Caco-2 (cell line): ENCODE results near the gene RAB35. TPM values are rescaled to one million over a fixed set of nuclear protein-coding genes. Genes with fewer than 3 reads are reported as not detected.

ENCODE experiments used
- BruUV-seq: library from RNA; stranded (reverse); fragments of 400-500 nt; replicated peaks from 2 replicates; lab custom pipeline; 2021; lab: Mats Ljungman, UMichigan
- CTCF ChIA-PET: fragments of 300-600 bp; sonication (Branson Sonifier 250); formaldehyde crosslinking; loops from one replicate; lab custom pipeline; 2022; ENCODE audit warnings: antibody characterized with exemption; lab: Charles Lee
- POLR2A ChIA-PET: fragments of 300-600 bp; sonication (Branson Sonifier 250); formaldehyde crosslinking; loops from one replicate; lab custom pipeline; 2022; ENCODE audit warnings: antibody characterized with exemption; lab: Charles Lee
- DNase-seq, 2 experiments: peaks; one replicate each; pipeline versions ENCODE4 v3.0.0 to v3.0.0-alpha.2; 2020 to 2022
- H3K27me3 ChIP-seq: replicated peaks from 2 replicates; pipeline ENCODE4 v1.6.0; 2011; ENCODE audit warnings: low read length; ENCODE audit not compliant: control insufficient read depth, insufficient read depth
- H3K36me3 ChIP-seq: 2 replicates; pipeline ENCODE4 v1.5.1; 2011; ENCODE audit warnings: low read length; ENCODE audit not compliant: control insufficient read depth, insufficient read depth
- H3K4me1 ChIP-seq: fragments of 250-450 bp; sonication (Bioruptor Pico); 2 replicates; pipeline ENCODE4 v1.5.1; 2020; ENCODE audit warnings: mild to moderate bottlenecking
- H3K4me3 ChIP-seq: 2 replicates; pipeline ENCODE4 v1.5.1; 2011; ENCODE audit warnings: low read depth, mild to moderate bottlenecking, control low read depth, low read length
- H3K9me3 ChIP-seq: fragments of 250-450 bp; sonication (Bioruptor Pico); 2 replicates; pipeline ENCODE4 v1.5.1; 2020; ENCODE audit warnings: mild to moderate bottlenecking, moderate library complexity
- H3K27ac Mint-ChIP-seq: one replicate; pipeline ENCODE4 v1.8.0; 2022; ENCODE audit warnings: mixed read lengths; ENCODE audit not compliant: unreplicated experiment
- H3K27me3 Mint-ChIP-seq: one replicate; pipeline ENCODE4 v1.8.0; 2022; ENCODE audit warnings: mixed read lengths; ENCODE audit not compliant: insufficient read depth, unreplicated experiment
- H3K36me3 Mint-ChIP-seq: one replicate; pipeline ENCODE4 v1.8.0; 2022; ENCODE audit warnings: mild to moderate bottlenecking, mixed read lengths; ENCODE audit not compliant: insufficient read depth, unreplicated experiment
- H3K4me1 Mint-ChIP-seq: one replicate; pipeline ENCODE4 v1.8.0; 2022; ENCODE audit warnings: low read depth, mixed read lengths; ENCODE audit not compliant: unreplicated experiment
- H3K4me3 Mint-ChIP-seq: one replicate; pipeline ENCODE4 v1.8.0; 2022; ENCODE audit warnings: mild to moderate bottlenecking, moderate library complexity, mixed read lengths; ENCODE audit not compliant: unreplicated experiment
- H3K9me3 Mint-ChIP-seq: one replicate; pipeline ENCODE4 v1.8.0; 2022; ENCODE audit warnings: mixed read lengths; ENCODE audit not compliant: unreplicated experiment
- intact Hi-C: fragments of 100-400 bp; cut with micrococcal nuclease; formaldehyde crosslinking; loops from one replicate; pipeline ENCODE4 v1.10.0; 2022; ENCODE audit not compliant: unreplicated experiment
- total RNA-seq: library from RNA; stranded (reverse); gene quantifications from 2 replicates; pipeline ENCODE4 v1.2.3, GENCODE V29; 2022
- TF ChIP-seq, protein P1 (sequence below), 2 experiments: fragments of 200-600 bp in 1 of 2; IDR thresholded peaks; 1 replicate in 1 of 2; 2 replicates in 1 of 2; pipeline versions ENCODE4 v1.5.1 to v1.8.0; 2011 to 2022; ENCODE audit warnings: antibody characterized with exemption in 1 of 2, control low read depth in 1 of 2, inconsistent platforms in 1 of 2, low read depth in 1 of 2, low read length in 1 of 2, mild to moderate bottlenecking in 1 of 2, moderate library complexity in 1 of 2; ENCODE audit not compliant: insufficient read depth in 1 of 2, severe bottlenecking in 1 of 2, unreplicated experiment in 1 of 2

RAB35 gene
- total RNA-seq, 1 experiment from 2014 or later, result 72.0 TPM

DNA sequence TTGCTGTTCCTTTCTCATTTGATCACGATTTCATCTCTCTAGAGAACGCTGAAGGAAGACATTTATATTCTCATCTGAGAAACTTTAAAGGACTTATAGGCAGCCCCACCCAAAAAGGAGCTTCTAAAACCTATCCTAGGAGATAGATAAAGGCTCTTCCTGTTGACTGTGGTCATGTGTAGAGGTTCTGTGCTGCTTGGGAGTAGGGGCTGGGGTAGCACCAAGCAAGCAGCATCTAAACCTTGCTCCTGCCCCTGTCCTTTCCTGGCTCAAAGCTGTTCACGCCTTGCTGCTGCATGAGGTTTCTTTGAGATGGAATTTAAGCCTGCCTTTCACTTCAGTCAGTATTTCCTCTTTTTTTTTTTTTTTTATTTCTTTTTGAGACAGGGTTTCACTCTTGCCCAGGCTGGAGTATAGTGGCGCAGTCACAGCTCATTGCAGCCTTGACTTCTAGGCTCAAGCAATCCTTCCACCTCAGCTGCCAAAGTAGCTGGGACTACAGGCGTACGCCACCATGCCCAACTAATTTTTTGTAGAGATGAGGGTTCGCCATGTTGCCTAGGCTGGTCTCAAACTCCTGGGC, 41.4 kb downstream of the RAB35 start:
- POLR2A ChIA-PET, result no interaction called here
- H3K4me1 Mint-ChIP-seq, result peaks cover 13% of the 10 kb centered on the region
- TF ChIP-seq, protein P1, sequence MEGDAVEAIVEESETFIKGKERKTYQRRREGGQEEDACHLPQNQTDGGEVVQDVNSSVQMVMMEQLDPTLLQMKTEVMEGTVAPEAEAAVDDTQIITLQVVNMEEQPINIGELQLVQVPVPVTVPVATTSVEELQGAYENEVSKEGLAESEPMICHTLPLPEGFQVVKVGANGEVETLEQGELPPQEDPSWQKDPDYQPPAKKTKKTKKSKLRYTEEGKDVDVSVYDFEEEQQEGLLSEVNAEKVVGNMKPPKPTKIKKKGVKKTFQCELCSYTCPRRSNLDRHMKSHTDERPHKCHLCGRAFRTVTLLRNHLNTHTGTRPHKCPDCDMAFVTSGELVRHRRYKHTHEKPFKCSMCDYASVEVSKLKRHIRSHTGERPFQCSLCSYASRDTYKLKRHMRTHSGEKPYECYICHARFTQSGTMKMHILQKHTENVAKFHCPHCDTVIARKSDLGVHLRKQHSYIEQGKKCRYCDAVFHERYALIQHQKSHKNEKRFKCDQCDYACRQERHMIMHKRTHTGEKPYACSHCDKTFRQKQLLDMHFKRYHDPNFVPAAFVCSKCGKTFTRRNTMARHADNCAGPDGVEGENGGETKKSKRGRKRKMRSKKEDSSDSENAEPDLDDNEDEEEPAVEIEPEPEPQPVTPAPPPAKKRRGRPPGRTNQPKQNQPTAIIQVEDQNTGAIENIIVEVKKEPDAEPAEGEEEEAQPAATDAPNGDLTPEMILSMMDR (IDR thresholded peaks at IDR 0.05; ENCODE audit: insufficient read depth in 1 of 2, low read depth in 1 of 2, low read length in 1 of 2, severe bottlenecking in 1 of 2, unreplicated experiment in 1 of 2), result no peak
- intact Hi-C loops, result no loop called here
- no peak for DNase-seq
- H3K9me3 ChIP-seq, result no peaks in the 10 kb centered on the region
- CTCF ChIA-PET, result no interaction called here
- peaks cover 17% of the 10 kb centered on the region for H3K4me1 ChIP-seq
- H3K36me3 Mint-ChIP-seq, result no peaks in the 10 kb centered on the region
- no peaks in the 10 kb centered on the region for H3K36me3 ChIP-seq
- H3K4me3 ChIP-seq, result no peak overlapping the region
- no peak overlapping the region for H3K4me3 Mint-ChIP-seq
- H3K27ac Mint-ChIP-seq, result no peak overlapping the region
- no peaks in the 10 kb centered on the region for H3K9me3 Mint-ChIP-seq
- no peaks in the 10 kb centered on the region for H3K27me3 ChIP-seq
- no TSS peak for BruUV-seq
- no peaks in the 10 kb centered on the region for H3K27me3 Mint-ChIP-seq

DNA sequence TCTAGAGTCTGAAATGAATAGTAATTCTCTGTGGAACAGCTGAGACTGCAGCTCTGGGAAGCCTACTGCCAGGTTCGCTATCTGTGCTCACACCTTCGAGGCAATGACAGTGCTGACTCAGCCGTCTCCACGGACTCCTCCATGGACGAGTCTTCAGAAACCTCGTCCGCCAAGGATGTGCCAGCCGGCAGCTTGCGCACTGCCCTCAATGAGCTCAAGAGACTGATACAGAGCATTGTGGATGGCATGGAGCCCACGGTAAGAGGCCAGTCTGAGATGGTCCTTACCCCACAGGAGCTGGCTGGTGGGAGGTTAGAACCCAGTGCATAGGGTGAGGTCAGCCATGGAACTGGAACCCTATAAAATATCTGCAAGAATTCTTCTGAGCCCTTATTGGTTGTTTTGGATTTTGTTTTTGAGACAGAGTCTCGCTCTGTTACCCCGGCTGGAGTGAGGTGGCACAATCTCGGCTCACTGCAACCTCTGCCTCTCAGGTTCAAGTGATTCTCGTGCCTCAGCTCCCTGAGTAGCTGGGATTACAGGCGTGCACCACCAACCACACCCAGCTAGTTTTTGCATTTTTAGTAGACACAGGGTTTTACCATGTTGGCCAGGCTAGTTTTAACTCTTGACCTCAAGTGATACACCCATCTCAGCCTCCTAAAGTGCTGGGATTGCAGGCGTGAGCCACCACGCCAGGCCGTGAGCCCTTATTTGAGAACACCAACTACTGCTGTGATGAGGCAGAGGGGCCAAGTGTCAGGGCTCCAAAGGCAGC, 43.9 kb downstream of the RAB35 start:
- intact Hi-C loops, result no loop called here
- Mint-ChIP-seq H3K27me3 (no peaks in the 10 kb centered on the region), H3K27ac (no peak overlapping the region), H3K4me3 (no peak overlapping the region), H3K36me3 (no peaks in the 10 kb centered on the region), H3K9me3 (no peaks in the 10 kb centered on the region), H3K4me1 (no peaks in the 10 kb centered on the region)
- DNase-seq, result no peak
- ChIA-PET POLR2A (no interaction called here), CTCF (interaction anchor here (0.9 kb wide), 1 partner anchor 35 kb away, joined by 3 read pairs; no protein-coding TSS in a partner anchor)
- Histone ChIP-seq H3K36me3 (no peaks in the 10 kb centered on the region), H3K27me3 (no peaks in the 10 kb centered on the region), H3K9me3 (no peaks in the 10 kb centered on the region), H3K4me1 (no peaks in the 10 kb centered on the region), H3K4me3 (no peak overlapping the region)
- no TSS peak for BruUV-seq
- TF ChIP-seq, protein P1 (IDR thresholded peaks at IDR 0.05; ENCODE audit: insufficient read depth in 1 of 2, low read depth in 1 of 2, low read length in 1 of 2, severe bottlenecking in 1 of 2, unreplicated experiment in 1 of 2), result no peak

DNA sequence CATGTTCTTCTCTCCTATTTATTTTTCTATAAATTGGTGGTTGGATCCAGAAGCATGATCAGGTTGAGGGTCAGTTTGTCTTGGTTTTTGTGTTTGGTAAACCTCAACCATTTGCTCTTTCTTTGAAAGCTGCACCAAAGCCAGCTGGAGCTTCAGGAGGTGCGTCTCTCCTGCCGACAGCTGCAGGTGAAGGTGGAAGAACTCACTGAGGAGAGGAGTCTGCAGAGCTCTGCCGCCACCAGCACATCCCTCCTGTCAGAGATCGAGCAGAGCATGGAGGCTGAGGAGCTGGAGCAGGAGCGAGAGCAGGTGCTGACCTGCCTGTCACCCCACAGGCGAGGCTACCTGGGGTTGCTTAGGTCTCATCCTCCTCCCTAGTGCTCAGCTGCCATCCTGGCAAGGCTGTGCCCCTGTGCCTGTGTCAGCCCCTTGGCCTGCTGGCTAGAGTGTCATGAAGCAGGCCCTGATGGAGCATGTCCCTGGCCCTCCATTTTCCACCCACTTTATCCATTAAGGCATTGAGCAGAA, 45.0 kb downstream of the RAB35 start:
- Histone ChIP-seq H3K27me3 (no peaks in the 10 kb centered on the region), H3K36me3 (no peaks in the 10 kb centered on the region), H3K4me3 (no peak overlapping the region), H3K4me1 (peaks cover 1% of the 10 kb centered on the region; the same call in 1 of the 2 replicates), H3K9me3 (no peaks in the 10 kb centered on the region)
- POLR2A ChIA-PET, result no interaction called here
- Mint-ChIP-seq H3K4me1 (no peaks in the 10 kb centered on the region), H3K36me3 (no peaks in the 10 kb centered on the region), H3K27me3 (no peaks in the 10 kb centered on the region), H3K27ac (no peak overlapping the region), H3K9me3 (no peaks in the 10 kb centered on the region), H3K4me3 (no peak overlapping the region)
- no TSS peak for BruUV-seq
- TF ChIP-seq, protein P1 (IDR thresholded peaks at IDR 0.05; ENCODE audit: insufficient read depth in 1 of 2, low read depth in 1 of 2, low read length in 1 of 2, severe bottlenecking in 1 of 2, unreplicated experiment in 1 of 2), result no peak
- DNase-seq, result no peak
- intact Hi-C loops, result no loop called here
- CTCF ChIA-PET, result interaction anchor here (0.6 to 0.9 kb wide), 2 partner anchors 34 to 291 kb away, joined by 3 to 4 read pairs; no protein-coding TSS in a partner anchor
